HG03521 (cell line): ENCODE measurements around the gene TSSK2.
"Not testable (repeated sequence)": the region's sequence is repeated elsewhere in the genome, so short reads cannot be mapped to it uniquely, and the experiment has no call there.

Experiments used
- ATAC-seq: cut with Tn5 transposase; IDR thresholded peaks from one replicate; pipeline ENCODE4 v1.9.1; 2021; ENCODE audit warnings: mild to moderate bottlenecking, moderate library complexity; ENCODE audit not compliant: unreplicated experiment

Gene TSSK2

DNA sequence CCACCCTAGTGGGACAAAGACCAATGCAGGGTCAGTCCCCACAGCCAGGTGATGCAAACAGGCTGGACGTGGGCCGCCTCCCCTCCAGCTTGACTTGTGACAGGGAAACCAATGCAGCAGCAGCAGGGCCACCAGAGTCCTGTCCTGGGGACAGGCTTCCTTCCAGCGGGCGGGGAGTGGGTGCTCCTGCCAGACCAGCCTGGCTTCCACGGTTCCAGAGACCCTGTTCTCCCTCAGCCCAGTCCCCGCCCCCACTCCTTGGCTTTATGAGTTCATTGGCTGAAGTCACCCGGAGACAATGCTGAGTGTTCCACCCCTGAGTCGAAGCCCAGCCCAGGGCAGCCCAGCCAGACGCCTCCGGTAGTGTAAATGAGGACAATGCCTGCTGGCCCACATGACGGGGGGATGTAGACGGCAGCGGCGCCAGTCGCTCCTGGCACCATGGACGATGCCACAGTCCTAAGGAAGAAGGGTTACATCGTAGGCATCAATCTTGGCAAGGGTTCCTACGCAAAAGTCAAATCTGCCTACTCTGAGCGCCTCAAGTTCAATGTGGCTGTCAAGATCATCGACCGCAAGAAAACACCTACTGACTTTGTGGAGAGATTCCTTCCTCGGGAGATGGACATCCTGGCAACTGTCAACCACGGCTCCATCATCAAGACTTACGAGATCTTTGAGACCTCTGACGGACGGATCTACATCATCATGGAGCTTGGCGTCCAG, at the start of gene TSSK2:
TSS of gene TSSK2 (plus strand) at position 350 of the 726 bp plus-strand sequence. CDS start at position 442, 92 bp downstream.
- no peak for ATAC-seq

- no peak for ATAC-seq
Measured at GRCh38 chr22:19081351-19081750, 49.8 kb upstream of the TSSK2 start.

GRCh38 chr22:19082101-19082500, 49.0 kb upstream of the TSSK2 start:
- ATAC-seq, result no peak

GRCh38 chr22:19082793-19083192, 48.3 kb upstream of the TSSK2 start:
- no peak for ATAC-seq

DNA sequence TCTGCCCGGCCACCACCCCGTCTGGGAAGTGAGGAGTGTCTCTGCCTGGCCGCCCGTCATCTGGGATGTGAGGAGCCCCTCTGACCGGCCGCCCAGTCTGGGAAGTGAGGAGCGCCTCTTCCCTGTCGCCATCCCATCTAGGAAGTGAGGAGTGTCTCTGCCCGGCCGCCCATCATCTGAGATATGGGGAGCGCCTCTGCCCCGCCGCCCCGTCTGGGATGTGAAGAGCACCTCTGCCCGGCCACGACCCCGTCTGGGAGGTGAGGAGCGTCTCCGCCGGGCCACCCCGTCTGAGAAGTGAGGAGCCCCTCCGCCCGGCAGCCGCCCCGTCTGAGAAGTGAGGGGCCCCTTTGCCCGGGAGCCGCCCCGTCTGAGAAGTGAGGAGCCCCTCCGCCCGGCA, 47.0 kb upstream of the TSSK2 start:
- ATAC-seq, result not testable (repeated sequence)

DNA sequence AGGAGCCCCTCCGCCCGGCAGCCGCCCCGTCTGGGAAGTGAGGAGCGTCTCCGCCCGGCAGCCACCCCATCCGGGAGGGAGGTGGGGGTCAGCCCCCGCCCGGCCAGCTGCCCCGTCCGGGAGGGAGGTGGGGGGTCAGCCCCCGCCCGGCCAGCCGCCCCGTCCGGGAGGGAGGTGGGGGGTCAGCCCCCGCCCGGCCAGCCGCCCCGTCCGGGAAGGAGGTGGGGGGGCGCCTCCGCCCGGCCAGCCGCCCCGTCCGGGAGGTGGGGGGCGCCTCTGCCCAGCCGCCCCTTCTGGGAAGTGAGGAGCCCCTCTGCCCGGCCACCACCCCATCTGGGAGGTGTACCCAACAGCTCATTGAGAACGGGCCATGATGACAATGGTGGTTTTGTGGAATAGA, 46.5 kb upstream of the TSSK2 start:
- ATAC-seq, result not testable (repeated sequence)

GRCh38 chr22:19085233-19085718, 45.8 kb upstream of the TSSK2 start:
- ATAC-seq, result no peak

GRCh38 chr22:19086417-19086816, 44.7 kb upstream of the TSSK2 start:
- no peak for ATAC-seq

- no peak for ATAC-seq
Measured at GRCh38 chr22:19086896-19087295, 44.2 kb upstream of the TSSK2 start.

GRCh38 chr22:19088866-19089595, 42.1 kb upstream of the TSSK2 start:
- ATAC-seq, result no peak

DNA sequence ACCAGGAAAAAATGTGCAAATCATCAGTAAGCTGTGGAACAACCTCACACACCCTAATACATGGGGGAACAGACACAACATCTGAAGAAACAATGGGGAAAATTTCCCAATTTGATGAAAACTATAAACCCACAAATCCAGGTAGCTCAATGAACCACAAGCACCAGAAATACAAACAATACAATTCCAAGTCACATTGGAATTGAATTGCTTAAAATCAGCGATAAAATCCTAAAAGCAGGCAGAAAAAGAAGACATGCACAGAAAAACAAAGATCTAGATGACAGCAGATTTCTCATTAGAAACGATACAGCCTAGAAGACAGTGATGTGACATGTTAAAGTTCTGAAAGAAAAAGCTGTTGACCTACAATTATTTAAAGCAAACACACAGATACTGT, 40.9 kb upstream of the TSSK2 start:
- no peak for ATAC-seq

DNA sequence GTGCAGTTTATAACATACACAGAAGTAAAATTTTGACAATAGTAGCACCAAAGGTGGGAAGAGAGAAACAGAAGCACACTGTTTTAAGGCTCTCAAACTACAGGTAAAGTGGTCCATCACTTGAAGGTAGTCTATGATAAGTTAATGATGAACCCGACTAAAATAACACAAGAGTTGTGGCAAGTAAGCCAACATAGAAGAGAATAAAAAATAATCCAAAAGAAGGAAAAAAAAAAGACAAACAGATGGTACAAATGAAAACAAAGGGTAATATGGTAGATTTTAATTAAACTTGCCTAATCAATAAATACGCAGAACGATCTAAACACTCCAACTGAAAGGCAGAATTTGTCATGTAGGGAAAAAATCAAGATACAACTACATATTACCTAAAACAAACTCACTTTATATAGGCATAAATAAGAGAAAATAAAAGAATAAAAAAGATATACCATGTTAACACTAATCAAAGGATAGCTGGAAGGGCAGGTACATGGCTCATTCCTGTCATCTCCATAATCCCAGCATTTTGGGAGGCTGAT, 40.5 kb upstream of the TSSK2 start:
- no peak for ATAC-seq

- no peak for ATAC-seq
Measured at GRCh38 chr22:19092725-19093124, 38.4 kb upstream of the TSSK2 start.

GRCh38 chr22:19094393-19094997, 36.6 kb upstream of the TSSK2 start:
- no peak for ATAC-seq

GRCh38 chr22:19096555-19096954, 34.6 kb upstream of the TSSK2 start:
- ATAC-seq, result no peak

- ATAC-seq, result no peak
Measured at GRCh38 chr22:19097518-19097917, 33.6 kb upstream of the TSSK2 start.

GRCh38 chr22:19098157-19098556, 33.0 kb upstream of the TSSK2 start:
- no peak for ATAC-seq

GRCh38 chr22:19103880-19104821, 27.0 kb upstream of the TSSK2 start:
- no peak for ATAC-seq

- ATAC-seq, result no peak
Measured at GRCh38 chr22:19105456-19105855, 25.7 kb upstream of the TSSK2 start.
